ENCODE results near the gene RNLS. TPM values are rescaled to one million over a fixed set of nuclear protein-coding genes. Genes with fewer than 3 reads are reported as not detected.

The RNLS gene
- total RNA-seq, 1 donor from 2014 or later = 12.1 TPM

DNA sequence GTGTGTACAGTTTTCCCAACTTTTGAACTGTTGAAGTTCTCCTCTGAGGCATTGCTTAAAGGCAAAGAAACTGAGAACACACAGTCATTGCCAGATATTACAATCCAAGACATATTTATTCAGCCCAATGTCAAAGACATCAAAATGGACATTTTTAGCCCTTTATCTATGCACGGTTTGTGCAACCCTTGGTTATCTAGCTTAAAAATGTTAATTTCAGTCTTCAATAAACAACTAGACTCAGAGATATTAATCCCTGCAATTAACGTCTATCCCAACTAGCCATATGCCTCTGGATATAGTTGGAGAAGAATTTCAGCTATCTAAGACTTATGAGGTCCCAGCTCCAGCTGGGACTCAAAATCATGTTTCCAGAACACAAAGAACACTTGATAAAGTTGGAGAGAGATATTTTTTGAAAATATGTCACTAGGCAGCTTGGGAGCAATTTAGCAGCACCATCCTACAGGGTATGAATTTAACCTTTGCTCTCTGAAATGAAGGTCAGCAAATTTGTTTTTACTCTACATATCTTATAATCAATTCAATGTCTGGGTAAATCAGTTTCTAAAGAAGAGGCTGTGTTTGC is 357.0 kb downstream of the RNLS start:
- no peaks in the 10 kb centered on the region for H3K36me3 ChIP-seq
- intact Hi-C loops (cut with DNase I) = no loop called here
- H3K9me3 ChIP-seq = no peaks in the 10 kb centered on the region
- DNase-seq (ENCODE audit: low spot score in 2 of 2) = no peak
- TF ChIP-seq, protein P1, sequence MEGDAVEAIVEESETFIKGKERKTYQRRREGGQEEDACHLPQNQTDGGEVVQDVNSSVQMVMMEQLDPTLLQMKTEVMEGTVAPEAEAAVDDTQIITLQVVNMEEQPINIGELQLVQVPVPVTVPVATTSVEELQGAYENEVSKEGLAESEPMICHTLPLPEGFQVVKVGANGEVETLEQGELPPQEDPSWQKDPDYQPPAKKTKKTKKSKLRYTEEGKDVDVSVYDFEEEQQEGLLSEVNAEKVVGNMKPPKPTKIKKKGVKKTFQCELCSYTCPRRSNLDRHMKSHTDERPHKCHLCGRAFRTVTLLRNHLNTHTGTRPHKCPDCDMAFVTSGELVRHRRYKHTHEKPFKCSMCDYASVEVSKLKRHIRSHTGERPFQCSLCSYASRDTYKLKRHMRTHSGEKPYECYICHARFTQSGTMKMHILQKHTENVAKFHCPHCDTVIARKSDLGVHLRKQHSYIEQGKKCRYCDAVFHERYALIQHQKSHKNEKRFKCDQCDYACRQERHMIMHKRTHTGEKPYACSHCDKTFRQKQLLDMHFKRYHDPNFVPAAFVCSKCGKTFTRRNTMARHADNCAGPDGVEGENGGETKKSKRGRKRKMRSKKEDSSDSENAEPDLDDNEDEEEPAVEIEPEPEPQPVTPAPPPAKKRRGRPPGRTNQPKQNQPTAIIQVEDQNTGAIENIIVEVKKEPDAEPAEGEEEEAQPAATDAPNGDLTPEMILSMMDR (IDR thresholded peaks at IDR 0.05) = no peak
- peaks cover 0 to 12% of the 10 kb centered on the region in 2 donors for H3K4me1 ChIP-seq
- H3K27me3 ChIP-seq = no peaks in the 10 kb centered on the region
- H3K27ac ChIP-seq = no peak overlapping the region
- no peak overlapping the region for H3K4me3 ChIP-seq

Other genes with a start within 250 kb of the RNLS start
- gene LIPJ, start 3.4 kb upstream of the RNLS start, total RNA-seq = not detected
- gene LIPF, start 81.1 kb upstream of the RNLS start, total RNA-seq = 7.1 TPM
- not detected for gene LIPK, start 122.9 kb upstream of the RNLS start, total RNA-seq
- gene LIPN, start 176.7 kb upstream of the RNLS start, total RNA-seq = not detected
- not detected for gene LIPM, start 219.4 kb upstream of the RNLS start, total RNA-seq

Measured in ascending aorta (tissue), 2 donors.